ENCODE results near the gene HLCS.

- no peak for TF ChIP-seq CTCF (IDR thresholded peaks at IDR 0.05; ENCODE audit: extremely low read depth in 1 of 2, insufficient read depth in 1 of 2, low read depth in 1 of 2, low read length in 2 of 2)
- TF ChIP-seq EZH2 (IDR thresholded peaks at IDR 0.05; ENCODE audit: borderline replicate concordance, low read depth, low read length, severe bottlenecking) = no peak
- no peak for TF ChIP-seq POLR2A (IDR thresholded peaks at IDR 0.05; ENCODE audit: low read depth, low read length)
- no peak for TF ChIP-seq POLR2AphosphoS5 (IDR thresholded peaks at IDR 0.05; ENCODE audit: insufficient read depth, low read depth, low read length)
- TF ChIP-seq GATA2 (IDR thresholded peaks at IDR 0.05; ENCODE audit: insufficient read depth, insufficient read length, low read depth, low read length) = no peak
Observed at GRCh38 chr21:36904093-36904666, 62.3 kb downstream of the HLCS start.

All from endothelial cell of umbilical vein (primary cell).